Stimulated activated CD8-positive, alpha-beta memory T cell treated with anti-CD3 and anti-CD28 coated beads, Interleukin-12 subunit alpha, Interleukin-12 subunit beta, amount 100 ng/mL, for 4 hours (primary cell): ENCODE results near the gene SAA4.
A peak's percentile ranks its signal among the peaks of the same experiment; 100 is the strongest.
"Not testable (repeated sequence)": the region's sequence is repeated elsewhere in the genome, so short reads cannot be mapped to it uniquely, and the experiment has no call there.

ENCODE experiments used
- DNase-seq: peaks from one replicate; pipeline ENCODE4 v3.0.0-alpha.2; 2020; ENCODE audit warnings: low read depth

The SAA4 gene

DNA sequence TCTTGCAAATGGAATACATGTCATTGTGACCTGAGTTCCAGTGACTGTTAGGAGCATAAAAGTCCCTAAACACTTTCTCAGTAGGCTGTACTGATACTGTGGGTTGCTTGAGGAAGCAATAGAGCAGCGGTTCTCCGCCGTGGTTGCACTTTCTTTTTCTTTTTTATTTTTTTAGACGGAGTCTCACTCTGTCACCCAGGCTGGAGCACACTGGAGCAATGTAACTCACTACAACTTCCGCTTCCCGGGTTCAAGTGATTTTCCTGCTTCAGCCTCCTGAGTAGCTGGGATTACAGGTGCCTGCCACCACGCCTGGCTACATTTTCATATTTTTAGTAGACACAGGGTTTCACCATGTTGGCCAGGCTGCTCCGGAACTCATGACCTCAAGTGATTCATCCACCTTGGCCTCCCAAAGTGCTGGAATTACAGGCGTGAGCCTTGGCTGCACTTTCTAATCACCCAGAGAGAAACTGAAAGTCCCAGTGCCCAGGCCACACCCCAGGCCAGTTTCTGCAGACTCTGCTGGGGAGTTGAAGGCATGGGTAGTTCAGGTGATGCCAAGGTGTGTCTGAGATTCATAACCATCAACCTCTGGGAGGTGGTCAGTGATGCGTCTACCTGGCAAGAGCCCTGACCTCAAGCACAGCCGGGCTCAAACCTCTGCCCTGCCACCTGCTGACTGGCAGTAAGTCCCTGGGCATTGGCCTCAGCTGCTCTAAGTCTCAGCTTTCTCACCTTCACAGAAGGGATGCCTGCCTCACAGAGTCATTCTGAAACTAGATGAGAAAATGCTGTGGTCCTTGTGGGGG is 10.0 kb upstream of the SAA4 start:
- not testable (repeated sequence) for DNase-seq

DNA sequence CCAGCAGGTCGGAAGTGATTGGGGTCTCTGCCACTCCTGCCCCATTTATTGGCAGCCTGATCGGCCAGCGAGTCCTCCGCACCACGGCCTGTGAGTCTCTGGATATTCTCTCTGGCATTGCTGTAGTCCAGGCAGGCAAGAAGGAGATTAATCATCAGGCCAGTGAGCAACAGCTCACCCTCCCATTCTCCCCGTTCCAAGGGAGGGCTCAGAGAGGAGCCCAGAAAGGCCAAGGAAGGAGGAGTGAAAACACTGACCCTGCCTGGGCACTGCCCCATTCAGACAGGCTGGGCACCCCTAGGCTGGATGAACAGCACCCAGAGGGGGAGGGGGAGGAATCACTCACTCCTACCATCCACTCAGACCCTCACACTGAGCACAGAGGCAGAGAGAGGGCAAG is 8.8 kb upstream of the SAA4 start:
- DNase-seq, result no peak

DNA sequence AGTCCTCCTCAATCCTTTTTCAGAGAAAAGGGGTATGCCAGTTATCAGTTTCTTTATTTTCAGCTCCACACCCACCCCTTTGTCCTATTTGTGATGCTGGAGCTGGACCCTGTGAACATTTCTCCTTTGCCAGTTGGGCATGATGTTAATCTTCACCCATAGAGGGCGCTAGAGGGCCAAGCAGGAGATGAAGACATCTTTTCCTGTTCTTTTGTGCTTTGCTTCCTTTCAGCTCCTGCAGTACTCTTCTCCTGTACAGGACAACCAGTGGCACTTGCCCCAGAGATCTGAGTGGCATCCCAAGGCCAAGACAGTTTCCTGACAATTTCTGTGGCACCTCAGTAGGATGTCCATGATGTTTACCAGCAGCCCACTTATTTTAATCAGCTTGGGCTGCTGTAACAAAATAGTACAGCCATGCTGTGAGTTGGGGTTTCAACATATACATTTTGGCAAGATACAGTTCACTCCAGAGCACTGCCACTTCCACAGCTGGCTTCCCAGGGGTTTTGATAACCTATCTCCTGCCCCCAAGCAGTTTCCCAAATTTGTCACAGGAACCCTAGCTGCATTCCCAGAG is 7.3 kb upstream of the SAA4 start:
- peak; percentile 8 for DNase-seq

DNA sequence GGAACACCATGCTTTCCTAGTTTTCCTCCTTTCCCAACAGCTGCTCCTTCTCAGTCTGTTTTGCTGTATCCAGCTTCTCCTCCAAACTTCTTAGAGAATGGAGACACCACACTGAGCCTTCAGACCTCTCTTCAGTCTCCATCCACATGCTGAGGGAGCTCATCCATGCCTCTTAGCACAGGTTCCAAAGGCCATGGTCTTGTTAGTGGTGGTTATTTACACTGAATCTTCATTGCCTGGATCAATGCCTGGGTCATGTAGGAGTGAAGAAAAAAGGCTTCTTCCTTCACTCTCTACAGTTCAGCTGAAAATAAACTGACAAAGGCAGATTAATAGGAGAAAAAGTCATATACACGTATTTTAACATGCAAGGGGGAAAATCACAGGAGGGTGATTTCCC is 3.1 kb upstream of the SAA4 start:
- DNase-seq, result no peak

DNA sequence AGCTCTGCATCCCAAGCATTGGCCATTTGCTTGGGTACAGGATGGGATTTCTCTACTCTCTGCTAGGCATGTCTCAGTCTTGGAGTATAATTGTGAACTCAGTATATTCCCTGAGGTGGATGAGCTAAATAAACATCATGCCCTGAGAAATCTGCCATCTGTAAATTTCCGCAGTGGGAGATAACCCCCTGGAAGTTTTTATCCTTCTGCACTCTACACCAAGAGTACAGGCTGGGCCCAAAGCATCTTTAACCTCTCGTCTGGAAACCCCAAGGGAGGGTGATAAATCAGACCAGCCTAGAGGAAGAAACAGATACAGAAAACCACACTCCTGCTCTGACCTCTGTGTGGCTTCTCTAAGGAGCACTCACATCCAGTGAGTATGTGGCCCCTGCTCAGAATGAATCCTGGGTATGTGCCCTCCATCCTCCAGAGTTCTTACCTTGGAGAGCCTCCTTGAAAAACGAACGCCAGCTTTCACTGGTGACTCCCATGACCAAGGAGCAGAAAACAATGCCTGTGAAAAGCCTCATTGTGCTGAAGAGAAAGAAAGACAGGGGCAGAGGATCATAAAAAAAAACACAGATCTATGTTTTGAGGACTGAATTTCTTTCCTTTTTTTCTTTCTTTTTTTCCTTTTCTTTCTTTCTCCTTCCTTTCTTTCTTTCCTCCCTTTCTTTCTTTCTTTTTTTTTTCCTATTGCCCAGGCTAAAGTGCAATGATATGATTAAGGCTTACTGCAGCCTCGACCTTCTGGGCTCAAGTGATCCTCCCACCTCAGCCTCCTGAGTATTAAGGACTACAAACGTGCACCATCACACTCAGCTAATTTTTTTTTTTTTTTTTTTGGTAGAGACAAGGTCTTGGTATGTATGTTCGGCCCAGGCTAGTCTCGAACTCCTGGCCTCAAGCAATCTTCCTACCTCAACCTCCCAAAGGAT is 938 bp downstream of the SAA4 start:
- no peak for DNase-seq

DNA sequence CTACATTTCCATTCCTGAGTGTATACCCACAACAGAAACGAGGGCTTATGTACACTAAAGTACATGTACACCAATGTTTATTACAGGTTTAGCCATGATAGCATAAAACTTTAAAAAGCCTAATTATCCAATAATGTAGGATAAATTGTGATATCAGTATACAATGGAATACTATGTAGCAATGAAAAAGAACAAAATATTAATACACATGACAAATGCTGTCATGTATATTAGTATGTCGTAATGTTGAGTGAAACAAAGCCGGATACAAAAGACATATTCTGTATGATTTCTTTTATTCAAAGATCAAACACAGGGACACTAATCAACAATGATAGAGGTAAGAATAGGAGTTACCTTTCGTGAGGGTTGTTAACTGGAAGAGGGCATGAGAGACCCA is 2.7 kb downstream of the SAA4 start:
- DNase-seq, result no peak

DNA sequence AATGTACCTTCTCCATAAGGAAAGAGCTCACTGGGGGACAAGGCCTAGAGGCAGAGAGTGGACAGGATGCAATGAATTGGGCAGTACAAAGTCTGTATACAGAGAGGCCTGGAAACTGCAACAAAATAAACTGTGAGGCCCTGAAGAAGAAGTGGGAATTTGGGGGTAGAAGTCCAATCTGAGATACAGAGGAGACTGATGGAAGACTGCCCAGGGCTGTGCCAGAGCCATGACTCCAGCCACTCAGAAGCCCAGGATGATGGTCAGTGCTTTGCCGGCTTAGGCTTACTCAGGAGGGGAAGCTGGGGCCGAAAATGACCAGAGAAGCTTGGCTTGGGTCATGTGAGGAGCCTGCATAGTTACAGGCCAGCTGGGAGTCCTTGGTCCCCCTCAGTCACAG is 5.7 kb downstream of the SAA4 start:
- DNase-seq, result no peak

DNA sequence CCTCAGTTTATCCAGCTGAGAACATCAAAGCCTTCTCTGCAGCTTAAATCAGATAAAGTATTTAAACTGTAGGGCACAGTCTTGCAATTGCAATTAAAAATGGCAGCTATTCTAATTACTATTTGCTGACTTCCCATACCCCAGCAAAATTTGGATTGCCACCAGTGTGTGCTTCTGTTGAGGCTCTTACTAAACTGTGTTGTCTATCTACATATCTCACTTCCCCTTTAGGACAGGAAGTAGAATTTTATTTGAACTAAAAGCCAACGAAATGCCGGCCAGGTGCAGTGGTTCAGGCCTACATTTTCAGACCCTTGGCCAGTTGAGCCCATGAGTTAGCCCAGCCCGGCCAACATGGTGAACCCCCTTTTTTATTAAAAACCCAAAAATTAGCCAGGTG is 7.1 kb downstream of the SAA4 start:
- DNase-seq, result no peak

DNA sequence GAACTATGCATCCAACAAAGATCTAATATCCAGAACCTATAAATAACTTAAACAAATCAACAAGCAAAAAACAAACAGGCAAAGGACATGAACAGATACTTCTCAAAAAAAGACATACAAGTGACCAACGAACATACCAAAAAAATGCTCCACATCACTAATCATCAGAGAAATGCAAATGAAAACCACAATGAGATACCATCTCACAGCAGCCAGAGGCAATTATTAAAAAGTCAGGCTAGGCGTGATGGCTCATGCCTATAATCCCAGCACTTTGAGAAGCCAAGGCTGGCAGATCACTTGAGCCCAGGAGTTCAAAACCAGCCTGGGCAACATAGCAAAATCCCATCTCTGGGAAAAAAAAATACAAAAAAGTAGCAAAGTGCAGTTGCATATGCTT is 10.7 kb downstream of the SAA4 start:
- no peak for DNase-seq

DNA sequence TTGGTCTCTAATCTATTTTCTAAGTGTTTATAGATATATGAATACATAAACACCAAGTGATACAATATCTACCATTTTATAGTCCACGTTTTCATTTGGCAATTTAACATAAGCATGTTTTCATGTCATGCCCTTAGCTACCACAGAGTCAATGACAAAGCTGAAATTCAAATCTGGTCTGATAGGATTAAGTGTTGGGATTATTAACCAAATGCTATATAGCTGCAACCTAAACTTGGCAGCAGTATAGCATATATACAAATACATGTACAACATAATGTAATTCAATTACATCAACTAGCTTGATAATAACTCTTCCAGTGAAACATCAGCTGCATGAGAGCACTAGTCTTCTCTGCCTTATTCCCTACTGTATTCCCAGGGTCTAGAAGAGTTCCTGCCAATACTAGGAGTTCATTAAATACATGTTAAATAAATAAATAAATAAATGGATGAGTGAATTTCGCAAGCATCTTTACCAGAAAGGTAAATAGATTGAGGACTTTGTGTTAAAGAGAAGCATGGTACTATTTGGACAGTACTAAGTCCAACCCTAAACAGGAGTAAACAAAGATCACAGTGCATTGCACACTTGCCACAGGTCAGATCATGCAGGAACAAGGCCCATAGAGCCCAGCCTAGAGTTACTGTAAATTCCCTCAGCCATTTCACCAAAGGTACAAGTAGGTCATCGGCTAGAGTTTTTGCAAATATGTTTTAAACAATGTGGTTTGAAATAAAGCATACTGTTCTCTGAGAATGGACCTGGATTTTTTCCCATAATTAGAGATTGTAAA is 12.8 kb downstream of the SAA4 start:
- no peak for DNase-seq

DNA sequence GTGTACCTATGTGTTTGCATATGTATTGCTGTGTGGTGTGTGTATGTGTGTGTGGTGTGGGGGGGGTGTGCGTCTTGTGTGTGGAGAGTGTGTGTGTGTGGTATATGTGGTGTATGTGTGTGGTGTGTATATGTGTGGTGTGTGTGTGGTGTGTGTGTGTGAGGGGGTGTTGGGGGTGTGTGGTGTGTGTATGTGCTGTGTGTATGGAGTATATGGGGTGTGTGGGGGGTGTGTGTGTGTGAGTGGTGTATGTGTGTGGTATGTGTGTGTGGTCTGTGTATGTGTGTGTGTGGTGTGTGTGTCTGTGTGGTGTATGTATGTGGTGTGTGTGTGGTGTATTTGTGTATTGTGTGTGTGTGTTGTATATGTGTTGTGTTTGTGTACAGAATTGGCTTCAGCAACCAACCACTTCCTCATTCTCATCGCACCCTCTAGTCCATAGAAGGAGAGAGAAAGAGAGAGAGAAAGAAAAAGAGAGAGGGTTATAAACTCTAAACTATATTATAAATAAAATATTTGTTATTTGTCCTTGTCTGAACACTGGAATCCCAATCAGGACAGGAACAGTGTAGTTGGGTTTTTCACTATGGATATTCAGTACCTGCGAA is 13.7 kb downstream of the SAA4 start:
- no peak for DNase-seq

DNA sequence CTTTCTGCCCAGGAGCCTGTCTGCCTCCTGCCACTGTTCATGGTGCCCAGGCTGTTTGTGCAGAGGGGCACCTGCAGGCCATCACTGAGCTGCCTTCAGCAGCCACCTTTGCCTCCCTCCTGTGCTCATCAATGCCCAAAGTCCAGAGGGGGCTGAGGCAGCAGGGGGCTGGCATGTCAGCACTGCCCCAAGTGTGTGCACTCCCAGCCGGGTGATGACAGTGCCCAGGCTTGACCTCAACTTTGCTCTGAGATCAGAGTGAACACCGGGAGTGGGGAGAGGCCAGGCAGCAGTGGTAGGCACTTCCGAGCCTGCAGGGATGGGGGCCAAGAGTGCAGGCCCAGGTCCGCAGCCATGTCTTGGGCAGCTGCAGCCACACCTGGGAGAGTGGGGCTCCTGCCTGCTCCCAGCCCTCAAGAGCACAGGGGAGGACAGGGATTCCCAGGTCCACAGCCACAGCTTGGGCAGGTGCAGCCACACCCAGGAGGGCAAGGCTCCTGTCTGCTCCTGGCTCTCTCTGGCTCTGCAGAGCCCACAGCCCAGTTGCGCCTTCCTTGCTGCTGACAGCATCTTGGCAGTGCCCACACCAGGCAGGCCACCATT is 15.2 kb downstream of the SAA4 start:
- DNase-seq, result no peak

DNA sequence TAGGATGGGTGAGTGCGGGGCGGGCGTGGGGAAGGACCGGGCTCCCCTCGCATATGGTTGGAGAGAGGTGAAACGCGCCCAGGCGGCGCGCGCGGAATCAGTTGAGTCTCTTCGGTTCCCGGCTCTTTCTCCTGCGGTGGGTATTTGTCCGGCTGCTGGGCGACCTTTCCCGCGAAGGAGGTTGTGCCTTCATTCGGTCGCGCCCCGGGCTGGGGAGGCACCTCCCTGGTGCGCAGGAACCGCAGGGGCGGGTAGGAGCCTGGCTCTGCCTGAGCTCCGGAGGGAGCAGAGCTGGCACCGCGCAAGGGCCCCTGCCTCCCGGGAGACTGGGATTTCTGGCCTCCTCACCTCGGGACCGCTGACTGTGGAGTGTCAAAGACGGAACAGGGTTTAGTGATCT is 27.5 kb downstream of the SAA4 start:
- DNase-seq, result no peak

DNA sequence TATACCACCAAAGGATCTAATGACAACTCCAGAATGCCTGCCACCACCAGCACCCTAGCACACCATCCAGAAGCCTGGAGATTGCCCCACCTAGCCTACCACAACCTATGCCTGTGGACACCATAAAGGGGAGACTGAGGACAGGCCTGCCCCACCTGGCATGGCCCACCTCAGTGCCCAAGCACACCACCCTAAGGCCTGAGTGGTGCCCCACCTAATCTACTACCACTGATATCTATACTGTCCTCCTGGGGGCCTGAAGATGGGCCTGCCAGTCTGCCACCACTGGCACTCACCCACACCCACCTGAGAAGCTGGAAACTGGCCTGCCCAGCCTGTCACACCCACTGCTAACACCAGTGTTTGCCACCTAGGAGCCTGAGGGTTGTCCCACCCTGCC is 31.8 kb downstream of the SAA4 start:
- no peak for DNase-seq

DNA sequence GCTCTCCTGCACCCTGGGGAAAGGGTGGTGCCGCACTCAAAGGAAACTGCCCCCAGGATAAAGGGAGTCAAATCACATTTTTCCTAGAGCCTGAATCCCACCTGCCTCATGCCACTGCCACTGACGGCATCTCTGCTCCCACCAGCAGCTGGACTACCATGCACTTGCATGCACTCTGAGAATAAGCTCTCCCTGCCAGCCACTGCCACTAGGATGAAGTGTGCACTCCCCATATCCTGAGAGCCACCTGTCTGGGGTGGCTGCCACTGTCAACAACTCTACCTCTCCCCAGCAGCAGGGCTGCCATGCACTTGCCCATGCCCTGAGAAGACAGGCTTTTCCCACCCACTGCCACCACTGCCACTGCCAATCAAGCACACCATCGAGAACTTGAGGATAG is 32.4 kb downstream of the SAA4 start:
- no peak for DNase-seq

DNA sequence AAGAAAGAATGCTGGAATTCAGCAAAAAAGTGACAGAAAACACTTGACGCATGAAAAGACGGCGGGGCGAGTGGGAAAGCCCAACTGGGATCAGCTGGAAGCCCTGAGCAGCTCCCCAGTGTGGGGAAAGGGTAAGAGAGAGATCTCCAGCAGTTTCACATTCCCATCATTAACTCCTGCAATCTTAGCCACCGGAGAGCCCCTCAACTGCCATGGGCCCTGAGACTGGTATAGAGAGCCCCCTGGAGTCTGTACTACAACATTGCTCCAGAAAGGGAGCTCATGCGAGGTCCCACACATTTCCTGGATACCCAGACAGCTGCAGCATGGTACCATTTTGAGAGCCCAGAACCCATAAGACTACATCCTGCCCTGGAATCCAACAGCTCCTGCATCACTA is 32.9 kb downstream of the SAA4 start:
- DNase-seq, result no peak

DNA sequence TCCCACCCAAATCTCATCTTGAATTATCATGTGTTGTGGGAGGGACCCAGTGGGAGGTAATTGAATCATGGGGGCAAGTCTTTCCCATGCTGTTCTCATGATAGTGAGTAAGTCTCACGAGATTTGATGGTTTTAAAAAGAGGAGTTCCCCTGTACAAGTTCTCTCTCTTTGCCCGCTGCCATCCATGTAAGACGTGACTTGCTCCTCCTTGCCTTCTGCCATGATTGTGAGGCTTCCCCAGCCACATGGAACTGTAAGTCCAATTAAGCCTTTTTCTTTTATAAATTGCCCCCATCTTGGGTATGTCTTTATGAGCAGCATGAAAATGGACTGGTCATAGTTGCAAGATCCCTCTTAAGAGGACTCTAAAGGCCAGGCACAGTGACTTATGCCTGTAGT is 38.9 kb downstream of the SAA4 start:
- DNase-seq, result not testable (repeated sequence)

DNA sequence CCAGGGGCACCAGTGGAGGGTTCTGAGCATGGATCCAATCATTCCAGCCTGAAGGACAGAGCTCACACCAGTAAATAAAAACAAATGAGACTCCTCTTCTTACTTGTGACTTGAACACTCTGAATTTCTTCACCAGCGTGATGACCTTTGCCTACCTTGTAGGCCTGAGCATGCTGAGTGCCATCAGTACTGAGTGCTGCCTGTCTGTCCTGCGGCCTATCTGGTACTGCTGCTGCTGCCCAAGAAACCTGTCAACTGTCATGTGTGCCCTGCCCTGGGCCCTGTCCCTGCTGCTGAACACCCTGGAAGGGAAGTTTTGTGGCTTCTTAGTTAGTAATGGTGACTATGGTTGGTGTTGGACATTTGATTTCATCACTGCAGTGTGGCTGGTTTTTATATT is 40.1 kb downstream of the SAA4 start:
- no peak for DNase-seq

DNA sequence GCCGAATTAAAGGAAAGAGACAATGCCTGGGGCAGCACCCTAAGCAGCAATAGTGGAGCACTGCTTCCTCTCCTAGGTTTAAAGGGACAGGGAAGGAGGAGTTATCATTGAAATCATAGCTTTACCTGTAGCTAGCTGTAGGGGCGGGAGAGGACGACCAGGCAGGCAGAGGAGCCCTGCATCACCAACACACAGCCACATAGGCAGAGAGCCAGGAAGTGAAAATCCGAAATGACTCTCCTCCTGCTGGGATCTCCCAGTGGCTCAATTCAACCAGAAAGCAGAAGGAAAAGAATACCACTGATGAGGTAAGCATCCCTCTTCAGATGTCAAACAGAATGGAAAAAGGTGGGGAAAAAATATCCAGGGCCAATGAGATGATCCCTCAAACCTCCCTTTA is 43.6 kb downstream of the SAA4 start:
- DNase-seq, result no peak

DNA sequence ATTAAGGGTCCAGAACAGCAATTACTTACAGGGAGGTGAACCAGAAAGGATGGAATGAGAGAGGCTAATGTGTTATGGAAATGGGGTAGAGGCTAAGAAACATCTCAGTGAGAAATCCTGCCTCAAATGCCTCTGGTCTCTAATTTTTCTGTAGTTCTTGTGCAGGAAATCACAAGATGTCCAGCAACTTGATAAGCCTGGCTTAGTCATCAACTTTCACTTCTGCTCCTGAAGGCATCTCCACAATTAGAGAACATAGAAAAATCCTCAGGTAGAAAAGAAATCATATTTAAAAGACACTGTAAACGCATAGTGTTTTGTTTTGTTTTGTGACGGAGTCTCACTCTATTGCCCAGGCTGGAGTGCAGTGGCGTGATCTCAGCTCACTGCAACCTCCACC is 45.2 kb downstream of the SAA4 start:
- no peak for DNase-seq
